Right ventricle myocardium inferior (tissue), 1 donor: ENCODE measurements around the gene NRSN2. TPM values are rescaled to one million over a fixed set of nuclear protein-coding genes. Genes with fewer than 3 reads are reported as not detected.
"Not testable (repeated sequence)": the region's sequence is repeated elsewhere in the genome, so short reads cannot be mapped to it uniquely, and the experiment has no call there.

Source experiments
- ATAC-seq: fragments of 200-7000 bp; cut with Tn5 transposase; one replicate; pipeline ENCODE4 v1.9.1; 2020; ENCODE audit warnings: mild to moderate bottlenecking, moderate library complexity
- DNase-seq: peaks from one replicate; pipeline ENCODE4 v3.0.0; 2021; ENCODE audit errors: missing footprints
- intact Hi-C: fragments of 100-400 bp; cut with DNase I; formaldehyde crosslinking; loops from one replicate; pipeline ENCODE4 v1.11.0; 2022
- total RNA-seq: library from RNA; stranded (reverse); fragmentation: NEBNext Ultra II Directional; extraction: Animal tissue kit (Norgen Biotek cat#: 25700); gene quantifications from one replicate; pipeline ENCODE4 v1.2.1, GENCODE V29; 2021
- donor health status: DM: no; HTN: yes; CAD: no; lungs with severe emphysema.

The NRSN2 gene
- total RNA-seq, 1 donor from 2014 or later: 19.8 TPM

DNA sequence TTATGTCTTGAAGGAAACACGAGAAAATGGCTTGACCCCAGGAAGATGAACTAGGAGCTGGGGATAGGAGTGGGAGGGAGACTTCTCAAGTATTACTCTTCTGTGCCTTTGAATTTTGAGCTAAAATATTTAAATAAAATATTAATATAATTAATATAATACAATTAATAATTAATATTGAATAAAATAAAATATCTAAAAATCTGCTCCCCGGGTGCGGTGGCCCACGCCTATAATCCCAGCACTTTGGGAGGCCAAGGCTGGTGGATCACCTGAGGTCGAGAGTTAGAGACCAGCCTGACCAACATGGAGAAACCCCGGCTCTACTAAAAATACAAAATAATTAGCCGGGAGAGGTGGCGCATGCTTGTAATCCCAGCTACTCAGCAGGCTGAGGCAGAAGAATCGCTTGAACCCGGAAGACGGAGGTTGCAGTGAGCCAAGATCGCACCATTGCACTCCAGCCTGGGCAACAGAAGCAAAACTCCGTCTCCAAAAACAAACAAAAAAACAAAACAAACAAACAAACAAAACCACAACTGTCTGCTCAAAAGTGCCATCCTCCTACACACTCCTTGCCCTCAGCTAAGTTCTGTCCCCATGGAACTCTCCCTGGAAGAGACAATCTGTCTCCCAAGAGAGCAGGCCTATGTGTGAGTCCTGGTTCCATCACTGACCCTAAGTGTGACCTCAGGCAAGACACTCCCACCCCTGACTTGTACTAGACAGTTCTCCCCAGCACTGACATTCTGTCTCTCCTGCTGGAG is 20.0 kb downstream of the NRSN2 start:
- DNase-seq (no peak), ATAC-seq (no peak)
- intact Hi-C loops: no loop called here

DNA sequence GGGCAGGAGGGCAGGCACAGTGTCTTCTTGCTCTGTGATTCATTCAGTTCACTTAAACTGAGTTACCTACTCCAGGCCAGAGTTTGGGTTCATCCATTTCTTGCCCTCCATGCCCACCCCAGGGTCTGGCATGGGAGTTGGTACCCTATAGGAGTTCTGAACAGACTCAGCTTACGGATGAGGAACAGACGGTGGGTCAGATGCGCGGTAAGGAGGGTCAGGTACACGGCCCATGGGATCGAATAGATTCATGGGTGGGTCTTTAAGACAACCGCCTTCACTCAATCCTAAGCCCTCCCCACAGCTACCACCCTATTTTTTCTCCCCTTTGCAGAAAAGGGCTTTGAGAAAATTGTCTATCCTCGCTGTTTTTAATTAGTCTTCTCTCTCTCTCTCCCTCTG is 20.6 kb downstream of the NRSN2 start:
- intact Hi-C loops: no loop called here
- DNase-seq (no peak), ATAC-seq (no peak)

DNA sequence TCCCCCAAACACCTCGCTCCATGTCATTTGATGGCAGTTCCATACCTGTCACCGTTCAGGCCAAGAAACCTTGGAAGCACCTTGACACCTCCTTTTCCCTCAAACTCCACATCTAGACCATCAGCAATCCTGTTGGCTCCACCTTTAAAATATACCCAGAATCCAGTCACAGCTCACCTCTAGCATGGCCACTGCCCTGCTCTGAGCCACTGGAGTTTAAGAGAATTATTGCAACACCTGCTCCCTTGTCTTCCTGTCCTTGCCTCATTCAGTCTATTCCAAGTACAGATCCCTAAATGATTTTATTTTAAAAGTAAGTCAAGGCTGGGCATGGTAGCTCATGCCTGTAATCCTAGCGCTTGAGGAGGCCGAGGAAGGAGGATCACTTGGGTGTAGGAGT is 22.0 kb downstream of the NRSN2 start:
- no peak for DNase-seq
- intact Hi-C loops: no loop called here
- ATAC-seq: no peak

DNA sequence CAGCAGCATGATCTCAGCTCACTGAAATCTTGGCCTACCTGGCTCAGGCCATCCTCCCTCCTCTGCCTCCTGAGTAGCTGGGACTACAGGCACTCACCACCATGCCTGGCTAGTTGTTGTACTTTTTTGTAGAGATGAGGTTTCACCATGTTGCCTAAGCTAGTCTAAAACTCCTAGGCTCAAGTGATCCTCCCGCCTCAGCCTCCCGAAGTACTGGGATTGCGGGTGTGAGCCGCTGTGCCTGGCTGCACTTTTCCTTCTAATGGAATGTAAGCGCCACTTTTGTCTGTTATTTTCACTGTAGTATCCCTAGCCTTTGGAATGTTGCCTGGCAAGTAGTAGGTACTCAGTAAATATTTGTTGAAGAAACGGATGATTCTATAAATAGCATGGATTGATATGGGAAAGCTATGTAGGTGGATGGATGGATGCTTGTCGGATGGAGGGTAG is 23.3 kb downstream of the NRSN2 start:
- intact Hi-C loops: no loop called here
- no peak for DNase-seq
- ATAC-seq: no peak

DNA sequence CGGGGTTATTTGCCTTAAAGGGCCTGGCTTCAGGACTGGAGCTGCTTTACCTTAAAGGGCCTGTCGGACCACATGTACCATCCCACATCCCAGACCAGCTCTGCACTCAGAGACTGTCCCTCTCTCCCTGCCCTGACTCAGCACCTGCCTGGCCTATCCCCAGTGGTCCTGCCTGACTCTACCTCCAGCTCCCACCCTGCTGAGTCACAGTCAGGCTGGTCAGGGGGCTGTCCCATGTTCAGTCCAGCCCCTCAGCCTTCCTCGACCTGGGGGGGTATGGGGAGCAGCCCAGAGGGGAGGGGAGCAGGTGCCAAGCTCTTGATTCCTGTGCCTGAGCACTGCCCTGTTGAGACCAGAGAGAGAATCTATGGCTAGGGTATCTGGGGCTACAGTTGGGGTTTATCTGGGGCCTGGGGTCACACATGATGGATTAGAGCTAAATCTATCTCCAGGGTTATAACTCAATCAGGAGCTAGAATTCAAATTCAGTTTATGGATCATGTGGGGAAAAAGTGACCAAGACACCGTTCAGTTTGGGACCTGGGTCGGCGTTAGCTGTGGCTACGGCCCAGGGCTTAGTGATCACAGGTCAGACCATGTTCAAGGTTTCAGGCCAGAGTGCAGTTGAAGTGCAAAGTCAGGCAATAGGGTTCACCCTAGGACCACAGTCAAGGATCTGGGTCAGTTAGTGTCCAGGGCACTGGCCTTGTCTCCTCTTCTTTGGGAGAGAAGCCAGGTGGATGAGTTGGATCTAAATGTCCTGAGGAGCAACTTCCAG is 24.3 kb downstream of the NRSN2 start:
- intact Hi-C loops: no loop called here
- ATAC-seq (no peak), DNase-seq (no peak)

DNA sequence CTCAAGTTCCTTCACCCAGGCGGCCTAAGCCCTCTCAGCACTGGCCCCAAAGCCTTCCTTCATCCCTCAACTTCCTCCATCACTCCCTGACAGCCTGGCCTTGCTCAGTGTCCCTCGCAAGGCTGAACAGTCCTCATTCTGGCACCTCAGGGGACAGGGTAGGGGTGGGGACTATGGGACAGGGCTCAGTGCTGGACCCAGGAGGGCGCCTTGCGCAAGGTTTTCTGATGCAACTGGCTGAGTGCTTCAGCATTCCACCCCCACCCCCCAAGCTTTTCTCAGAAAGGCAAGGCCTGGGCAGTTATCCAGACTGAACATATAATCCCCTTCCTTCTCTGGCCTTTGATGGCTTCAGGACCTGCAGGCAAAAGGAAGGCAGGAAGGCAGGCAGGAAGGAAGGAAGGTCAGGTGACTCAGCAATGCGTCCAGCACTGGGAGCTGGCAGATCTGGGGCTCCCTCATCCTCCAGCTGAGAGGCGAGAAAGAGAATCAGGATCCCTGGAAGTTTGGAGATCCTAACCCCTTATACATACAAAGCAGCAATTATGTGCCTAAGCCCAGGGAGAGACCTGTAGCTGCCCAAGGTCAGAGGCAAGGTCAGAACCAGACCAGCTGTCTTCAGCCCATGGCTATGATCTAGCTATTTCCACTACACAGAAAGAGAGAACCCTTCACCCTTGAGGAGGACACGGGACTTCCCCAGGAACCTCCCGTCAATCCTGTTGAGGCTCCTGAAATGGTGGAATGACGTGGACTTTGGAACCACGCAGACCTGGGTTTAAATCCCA is 25.0 kb downstream of the NRSN2 start:
- peak; percentile 81 for DNase-seq
- peak; percentile 57 for ATAC-seq

DNA sequence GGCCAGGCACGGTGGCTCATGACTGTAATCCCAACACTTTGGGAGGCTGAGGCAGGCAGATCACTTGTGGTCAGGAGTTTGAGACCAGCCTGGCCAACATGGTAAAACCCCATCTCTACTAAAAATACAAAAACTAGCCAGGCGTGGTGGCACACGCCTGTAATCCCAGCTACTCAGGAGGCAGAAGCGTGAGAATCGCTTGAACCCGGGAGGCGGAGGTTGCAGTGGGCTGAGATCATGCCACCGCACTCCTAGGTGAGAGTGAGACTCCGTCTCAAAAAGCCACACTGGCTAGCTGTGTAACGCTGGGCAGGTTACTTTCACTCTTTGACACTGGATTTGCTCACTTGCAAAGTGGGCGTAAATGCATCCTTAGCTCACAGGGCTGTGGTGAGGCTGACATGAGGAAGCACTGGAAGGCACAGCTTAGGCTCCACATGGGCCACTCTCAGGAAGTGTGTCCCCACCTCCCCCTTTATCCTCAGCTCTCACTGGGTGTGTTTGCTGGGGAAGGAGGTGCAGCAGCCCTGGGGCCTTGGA is 25.7 kb downstream of the NRSN2 start:
- DNase-seq, ATAC-seq, intact Hi-C loops: not testable (repeated sequence)

More for the DNA sequence above, 25.0 kb downstream of the NRSN2 start:
- intact Hi-C loops: no loop called here

DNA sequence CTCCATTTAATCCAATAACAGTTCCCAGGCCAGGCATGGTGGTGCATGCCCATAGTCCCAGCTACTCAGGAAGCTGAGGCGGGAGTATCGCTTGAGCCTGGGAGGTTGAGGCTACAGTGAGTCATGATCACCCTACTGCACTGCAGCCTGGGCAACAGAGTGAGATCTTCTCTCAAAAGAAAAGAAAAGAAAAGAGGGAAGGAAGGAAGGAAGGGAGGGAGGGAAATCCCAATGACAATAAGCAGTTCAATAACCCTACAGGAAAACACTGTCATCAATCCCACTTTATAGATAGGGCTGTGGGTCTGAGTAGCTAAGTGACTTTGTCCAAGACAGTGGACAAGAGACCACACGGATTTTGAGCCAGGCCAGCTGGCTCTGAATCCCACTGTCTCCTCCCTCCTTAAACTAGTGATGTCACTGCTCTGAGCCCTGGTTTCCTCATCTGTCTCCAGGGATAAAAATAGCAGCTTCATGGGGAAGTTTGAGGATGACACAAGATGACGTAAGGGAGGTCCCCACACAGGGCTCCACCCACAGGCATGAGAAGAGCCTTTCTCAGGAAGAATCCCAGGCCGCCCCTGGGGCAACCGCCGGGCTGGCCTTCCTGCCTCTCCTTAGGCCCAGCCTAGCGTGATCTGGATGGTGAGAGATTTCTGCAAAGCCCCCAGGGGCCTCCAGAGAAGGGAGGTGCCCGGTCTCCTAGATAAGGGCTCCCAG is 26.4 kb downstream of the NRSN2 start:
- intact Hi-C loops: no loop called here
- ATAC-seq (peak; percentile 58), DNase-seq (peak; percentile 74)

DNA sequence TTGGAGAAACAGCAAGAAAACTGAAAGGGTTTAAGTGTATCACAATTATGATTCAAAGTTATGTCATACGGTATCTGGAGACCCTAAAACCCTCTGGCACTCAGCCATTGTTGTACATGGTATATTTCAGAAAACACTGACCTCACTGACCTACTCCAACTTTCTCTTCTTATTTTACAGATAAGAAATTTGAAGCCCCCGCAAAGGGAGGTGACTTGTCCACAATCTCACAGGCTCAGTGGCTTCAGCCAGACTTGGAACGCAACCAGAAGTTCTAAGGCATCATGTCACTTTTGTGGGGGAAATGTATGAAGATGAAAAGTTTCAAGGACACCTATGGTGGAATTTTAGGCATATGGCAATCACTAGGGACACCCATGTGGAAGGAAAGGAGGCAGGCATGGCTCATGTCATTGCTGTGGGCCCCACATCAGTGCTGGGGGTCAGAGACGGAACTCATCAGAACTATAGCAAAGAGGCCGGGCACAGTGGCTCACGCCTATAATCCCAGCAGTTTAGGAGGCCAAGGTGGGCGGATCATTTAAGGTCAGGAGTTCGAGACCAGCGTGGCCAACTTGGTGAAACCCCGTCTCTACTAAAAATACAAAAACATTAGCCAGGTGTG is 28.5 kb downstream of the NRSN2 start:
- ATAC-seq (no peak), DNase-seq (no peak)
- intact Hi-C loops: no loop called here

DNA sequence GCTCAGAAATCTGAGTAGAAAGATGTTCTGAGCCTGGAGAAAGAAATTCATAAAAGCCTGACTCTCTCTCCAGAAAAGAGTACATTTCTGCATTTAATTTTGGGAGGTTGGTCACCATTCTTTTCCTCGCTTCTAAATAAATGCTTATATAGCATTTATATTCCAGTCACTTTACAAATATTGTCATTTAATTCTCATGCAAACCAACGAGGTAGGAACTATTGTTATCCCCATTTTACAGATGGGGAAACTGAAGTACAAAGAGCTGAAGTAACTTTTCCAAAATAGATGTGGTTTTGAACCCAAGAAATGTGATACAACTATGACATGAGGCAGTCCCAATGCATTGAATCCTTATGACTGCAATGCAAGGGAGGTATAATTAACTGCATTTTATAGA is 29.2 kb downstream of the NRSN2 start:
- intact Hi-C loops: no loop called here
- no peak for ATAC-seq
- DNase-seq: no peak

DNA sequence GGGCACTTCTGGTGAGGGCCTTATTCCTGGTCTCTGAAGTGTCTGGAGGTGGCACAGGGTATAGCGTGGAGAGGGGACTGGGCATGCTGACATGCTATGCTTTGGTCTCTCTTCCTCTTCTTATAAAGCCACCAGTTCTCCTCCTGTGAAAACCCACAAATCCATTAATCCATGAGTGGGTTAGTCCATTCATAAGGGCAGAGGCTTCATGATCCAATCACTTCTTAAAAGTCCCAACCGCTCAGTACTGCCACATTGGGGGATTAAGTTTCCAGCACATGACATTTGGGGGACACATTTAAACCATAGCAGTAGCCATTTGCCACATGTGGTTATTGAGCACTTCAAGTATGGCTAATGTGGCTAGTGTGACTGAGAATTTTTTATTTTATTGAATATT is 29.8 kb downstream of the NRSN2 start:
- intact Hi-C loops: no loop called here
- ATAC-seq: no peak
- DNase-seq: no peak

DNA sequence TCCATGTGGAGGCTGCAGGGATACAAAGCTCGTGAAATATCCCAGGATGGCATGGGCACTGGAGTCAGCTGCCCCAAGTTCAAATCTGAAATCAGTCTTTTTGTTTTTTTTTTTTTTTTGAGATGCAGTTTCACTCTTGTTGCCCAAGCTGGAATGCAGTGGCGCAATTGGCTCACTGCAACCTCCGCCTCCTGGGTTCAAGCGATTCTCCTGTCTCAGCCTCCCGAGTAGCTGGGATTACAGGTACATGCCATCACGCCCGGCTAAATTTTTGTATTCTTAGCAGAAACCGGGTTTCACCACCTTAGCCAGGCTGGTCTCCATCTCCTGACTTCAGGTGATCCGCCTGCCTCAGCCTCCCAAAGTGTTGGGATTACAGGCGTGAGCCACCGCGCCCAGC is 30.7 kb downstream of the NRSN2 start:
- DNase-seq, intact Hi-C loops, ATAC-seq: not testable (repeated sequence)

DNA sequence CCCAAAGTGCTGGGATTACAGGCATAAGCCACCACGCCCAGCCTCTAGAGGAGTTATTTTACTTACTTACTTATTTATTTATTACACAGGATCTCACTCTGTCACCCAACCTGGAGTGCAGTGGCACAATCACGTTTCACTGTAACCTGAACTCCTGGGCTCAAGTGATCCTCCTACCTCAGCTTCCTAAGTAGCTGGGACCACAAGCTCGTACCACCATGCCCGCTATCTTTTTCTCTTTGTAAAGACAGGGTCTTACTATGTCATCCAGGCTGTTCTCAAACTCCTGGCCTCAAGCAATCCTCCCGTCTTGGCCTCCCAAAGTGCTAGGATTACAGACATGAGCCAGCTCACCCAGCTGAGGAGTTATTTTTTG is 32.0 kb downstream of the NRSN2 start:
- DNase-seq (no peak), ATAC-seq (no peak)
- intact Hi-C loops: no loop called here

DNA sequence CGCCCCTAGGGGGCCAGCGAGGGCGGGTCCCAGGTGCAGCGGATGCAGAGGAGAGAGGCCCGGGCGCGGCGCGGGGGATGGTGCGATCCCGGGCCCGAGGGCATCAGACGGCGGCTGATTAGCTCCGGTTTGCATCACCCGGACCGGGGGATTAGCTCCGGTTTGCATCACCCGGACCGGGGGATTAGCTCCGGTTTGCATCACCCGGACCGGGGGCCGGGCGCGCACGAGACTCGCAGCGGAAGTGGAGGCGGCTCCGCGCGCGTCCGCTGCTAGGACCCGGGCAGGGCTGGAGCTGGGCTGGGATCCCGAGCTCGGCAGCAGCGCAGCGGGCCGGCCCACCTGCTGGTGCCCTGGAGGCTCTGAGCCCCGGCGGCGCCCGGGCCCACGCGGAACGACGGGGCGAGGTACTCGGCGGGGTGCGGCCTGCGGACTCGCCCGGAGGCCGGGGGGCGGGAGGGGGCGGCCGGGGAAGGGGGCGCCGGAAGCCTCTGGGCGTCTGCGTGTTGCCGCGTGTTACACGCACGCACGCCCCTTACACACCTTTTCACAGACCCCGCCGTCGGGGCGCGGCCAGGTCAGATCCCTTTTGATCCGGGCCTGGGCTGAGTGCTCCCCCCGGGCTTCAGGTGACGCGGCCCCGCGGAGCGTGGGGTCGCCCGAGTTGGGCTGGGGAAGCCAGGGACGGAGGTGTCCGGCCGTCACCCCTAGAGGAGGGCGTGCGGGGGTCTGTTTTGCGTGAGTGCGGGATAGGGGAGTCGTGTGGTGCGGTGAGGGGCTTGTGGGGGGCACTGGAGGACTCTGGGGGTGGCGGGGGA is 34.1 kb downstream of the NRSN2 start:
- intact Hi-C loops: no loop called here
- DNase-seq (peak; percentile 83), ATAC-seq (peak; percentile 30)

DNA sequence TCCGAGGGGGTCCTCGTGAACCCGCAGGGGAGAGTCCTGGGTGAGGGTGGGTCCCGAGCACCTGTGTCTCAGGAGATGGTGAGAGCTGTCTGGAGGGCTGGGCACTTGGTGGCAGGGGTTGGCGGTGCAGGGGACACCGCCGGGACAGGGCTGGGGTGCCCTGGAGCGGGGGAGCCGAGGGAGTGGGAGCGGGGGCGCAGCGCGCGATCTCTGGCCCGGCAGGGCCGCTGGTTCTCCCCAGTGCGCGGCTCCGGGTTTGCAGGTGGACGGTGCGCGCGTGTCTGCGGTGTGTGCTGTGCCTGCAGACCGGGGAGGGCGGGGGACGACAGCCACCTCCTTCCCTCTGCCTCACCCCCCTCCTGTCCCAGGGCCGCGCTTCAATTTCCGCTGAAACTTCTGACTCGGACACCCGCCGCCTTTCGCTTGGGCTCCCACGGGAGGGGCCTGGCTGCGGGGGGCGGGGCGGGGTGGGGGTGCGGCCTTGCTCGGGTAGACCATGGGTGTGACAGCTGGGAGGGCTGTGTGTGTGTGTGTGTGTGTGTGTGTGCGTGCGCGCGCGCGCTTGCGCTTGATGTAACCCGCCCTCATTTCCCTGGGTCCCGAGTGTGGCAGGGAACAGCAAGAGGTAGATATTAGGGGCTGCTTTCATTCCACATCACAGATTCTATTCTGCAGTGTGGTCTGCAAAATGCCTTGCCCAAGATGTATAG is 34.8 kb downstream of the NRSN2 start:
- peak; percentile 82 for ATAC-seq
- DNase-seq: peak; percentile 87
- intact Hi-C loops: no loop called here

DNA sequence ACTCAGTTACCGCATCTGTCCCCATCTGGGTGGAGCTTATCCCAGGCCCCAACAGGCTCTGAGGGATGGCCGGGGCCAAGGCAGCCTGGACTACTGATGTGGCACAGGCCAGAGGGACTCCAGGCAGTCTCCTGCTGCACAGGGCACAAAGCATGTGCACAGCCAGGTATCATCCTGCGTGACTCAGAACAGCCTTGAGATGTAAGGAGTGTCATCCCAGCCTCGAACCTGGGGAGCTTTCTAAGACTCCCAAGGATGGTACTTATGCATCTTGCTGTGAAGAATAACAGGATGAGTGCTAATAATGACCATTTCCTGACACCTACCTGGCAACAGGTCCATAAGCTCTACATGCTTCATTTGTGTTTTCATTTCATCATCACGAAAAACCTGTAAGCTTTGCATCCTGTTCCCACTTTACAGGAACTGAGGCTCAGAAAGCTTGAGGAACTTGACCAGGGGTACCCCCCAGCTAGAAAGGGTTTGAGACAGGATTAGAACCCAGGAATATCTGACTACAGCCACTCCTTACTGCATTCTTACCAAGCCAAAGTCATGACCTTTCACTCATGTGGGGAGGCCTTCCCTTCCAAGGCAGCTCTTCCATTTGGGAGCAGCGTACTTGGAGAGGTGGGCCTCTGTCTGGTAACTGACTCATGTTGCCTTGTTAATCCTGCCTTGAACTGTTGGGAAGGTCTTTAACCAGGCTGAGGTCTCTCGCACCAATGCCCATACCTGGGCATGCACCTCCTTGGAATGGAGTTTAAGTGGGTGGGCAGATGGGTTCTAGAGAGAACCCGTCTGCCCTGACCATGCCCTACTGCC is 35.6 kb downstream of the NRSN2 start:
- ATAC-seq (peak; percentile 18), DNase-seq (no peak)
- intact Hi-C loops: no loop called here
